NCI-H510A treated with DMSO at 0.1 percent for 48 hours (cell line): ENCODE data around the gene ARID4B.
"Not testable (repeated sequence)": the region's sequence is repeated elsewhere in the genome, so short reads cannot be mapped to it uniquely, and the experiment has no call there.

Experiments used
- DNase-seq: peaks from one replicate; lab custom pipeline; 2025; lab: John Stamatoyannopoulos, UW

ARID4B gene

GRCh38 chr1:235327559-235328270 lies at the start of gene ARID4B:
TSS of gene ARID4B (minus strand) at chr1:235328179. CDS start at chr1:235326919, 1,260 bp downstream.
- peak; percentile 42 for DNase-seq

- DNase-seq: no peak
These were observed 48.1 kb upstream of the ARID4B start for GRCh38 chr1:235375919-235376605.

- no peak for DNase-seq
These were observed 41.8 kb upstream of the ARID4B start for GRCh38 chr1:235369802-235370201.

GRCh38 chr1:235368428-235368827 lies 40.4 kb upstream of the ARID4B start:
- DNase-seq: no peak

- DNase-seq: peak; percentile 80
These were observed 39.3 kb upstream of the ARID4B start, which contains the start of gene TBCE for GRCh38 chr1:235367000-235367908. TSS of gene TBCE (plus strand) at chr1:235367427. CDS start at chr1:235380050, 12,623 bp downstream.

- DNase-seq: no peak
These were observed 38.3 kb upstream of the ARID4B start for GRCh38 chr1:235366286-235366685.

- DNase-seq: not testable (repeated sequence)
These were observed 36.2 kb upstream of the ARID4B start for GRCh38 chr1:235364189-235364588.

- no peak for DNase-seq
These were observed 30.9 kb upstream of the ARID4B start for GRCh38 chr1:235358899-235359298.

GRCh38 chr1:235357485-235358373 lies 29.8 kb upstream of the ARID4B start:
- peak; percentile 35 for DNase-seq

GRCh38 chr1:235351898-235352297 lies 23.9 kb upstream of the ARID4B start:
- no peak for DNase-seq

GRCh38 chr1:235351441-235351840 lies 23.5 kb upstream of the ARID4B start:
- no peak for DNase-seq

- DNase-seq: no peak
These were observed 15.7 kb upstream of the ARID4B start for GRCh38 chr1:235343726-235344125.

- no peak for DNase-seq
These were observed 14.5 kb upstream of the ARID4B start for GRCh38 chr1:235342471-235342870.

GRCh38 chr1:235342039-235342438 lies 14.1 kb upstream of the ARID4B start:
- no peak for DNase-seq

GRCh38 chr1:235341334-235341733 lies 13.4 kb upstream of the ARID4B start:
- no peak for DNase-seq

- no peak for DNase-seq
These were observed 11.8 kb upstream of the ARID4B start for GRCh38 chr1:235339746-235340145.

GRCh38 chr1:235336903-235337302 lies 8.9 kb upstream of the ARID4B start:
- no peak for DNase-seq

GRCh38 chr1:235331401-235331800 lies 3.4 kb upstream of the ARID4B start:
- DNase-seq: no peak

- DNase-seq: no peak
These were observed 2.9 kb upstream of the ARID4B start for GRCh38 chr1:235330918-235331285.

- DNase-seq: no peak
These were observed 1.3 kb upstream of the ARID4B start for GRCh38 chr1:235329139-235329902.
